Thoracic aorta (tissue), 2 donors: Measurements from ENCODE around the gene GRN. TPM values are rescaled to one million over a fixed set of nuclear protein-coding genes. Genes with fewer than 3 reads are reported as not detected.
A peak's percentile ranks its signal among the peaks of the same experiment; 100 is the strongest.
"Not testable (repeated sequence)": the region's sequence is repeated elsewhere in the genome, so short reads cannot be mapped to it uniquely, and the experiment has no call there.

ENCODE experiments used
- ATAC-seq: fragments of 150-250 bp; one replicate; pipeline ENCODE4 v1.8.0; 2017; ENCODE audit warnings: low read depth; ENCODE audit not compliant: insufficient number of reproducible peaks, low FRiP score
- DNase-seq: peaks from one replicate; pipeline ENCODE4 v3.0.0-alpha.2; 2020; ENCODE audit warnings: low spot score
- H3K27ac ChIP-seq, 2 donors: fragments of 200-600 bp; sonication (generic); 1 replicate in 1 of 2; 2 replicates in 1 of 2; pipeline ENCODE4 v1.5.1; 2016; ENCODE audit warnings: mild to moderate bottlenecking in 2 of 2, moderate library complexity in 2 of 2
- H3K27me3 ChIP-seq: fragments of 200-600 bp; sonication (generic); replicated peaks from 2 replicates; pipeline ENCODE4 v1.6.0; 2016; ENCODE audit warnings: mild to moderate bottlenecking; ENCODE audit not compliant: insufficient read depth
- H3K36me3 ChIP-seq: fragments of 200-600 bp; sonication (generic); one replicate; pipeline ENCODE4 v1.5.1; 2016
- H3K4me1 ChIP-seq, 2 donors: fragments of 200-600 bp; sonication (generic); 1 replicate in 1 of 2; 2 replicates in 1 of 2; pipeline versions ENCODE4 v1.5.1 to v1.6.0; 2016; ENCODE audit warnings: low read depth in 2 of 2, mild to moderate bottlenecking in 1 of 2; ENCODE audit not compliant: control insufficient read depth in 1 of 2
- H3K4me3 ChIP-seq: fragments of 200-600 bp; sonication (generic); 2 replicates; pipeline ENCODE4 v1.5.1; 2016; ENCODE audit warnings: mild to moderate bottlenecking
- H3K9me3 ChIP-seq: fragments of 200-600 bp; sonication (generic); 2 replicates; pipeline ENCODE4 v1.5.1; 2016
- total RNA-seq, 2 donors: library from RNA; depleted of rRNA; stranded (reverse); fragments of >200 nt; gene quantifications; one replicate each; pipeline versions ENCODE4 v1.1.0 to v1.2.3, GENCODE V29; 2016
- TF ChIP-seq, protein P1 (sequence below): fragments of 200-600 bp; sonication (generic); IDR thresholded peaks from one replicate; pipeline ENCODE4 v1.5.1; 2019; ENCODE audit warnings: antibody characterized with exemption

Gene GRN
- total RNA-seq, 2 donors from 2014 or later: 203 to 292 TPM

DNA sequence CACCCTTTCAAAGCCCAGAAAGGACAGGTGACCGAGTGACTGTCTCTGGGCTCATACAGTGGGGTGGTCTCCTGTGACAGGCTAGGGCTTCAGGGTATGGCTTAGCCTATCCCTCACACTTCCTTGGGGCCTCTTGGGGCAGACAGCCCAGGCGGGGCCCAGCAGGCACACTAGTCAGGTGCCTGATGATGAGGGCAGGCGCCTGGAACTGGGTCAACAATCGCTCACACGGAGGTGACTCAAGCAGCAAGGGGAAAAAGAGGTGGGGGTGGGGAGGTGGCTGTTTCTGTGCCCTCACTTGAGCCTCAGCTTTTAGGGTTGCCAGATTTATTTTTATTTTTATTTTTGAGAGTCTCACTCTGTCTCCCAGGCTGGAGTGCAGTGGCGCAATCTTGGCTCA, 6.4 kb upstream of the GRN start:
- DNase-seq (no peak), ATAC-seq (no peak)
- no peak overlapping the region for H3K27ac ChIP-seq
- H3K4me3 ChIP-seq: no peak overlapping the region
- H3K9me3 ChIP-seq: no peaks in the 10 kb centered on the region
- no peaks in the 10 kb centered on the region for H3K27me3 ChIP-seq
- no peaks in the 10 kb centered on the region for H3K4me1 ChIP-seq
- TF ChIP-seq, protein P1, sequence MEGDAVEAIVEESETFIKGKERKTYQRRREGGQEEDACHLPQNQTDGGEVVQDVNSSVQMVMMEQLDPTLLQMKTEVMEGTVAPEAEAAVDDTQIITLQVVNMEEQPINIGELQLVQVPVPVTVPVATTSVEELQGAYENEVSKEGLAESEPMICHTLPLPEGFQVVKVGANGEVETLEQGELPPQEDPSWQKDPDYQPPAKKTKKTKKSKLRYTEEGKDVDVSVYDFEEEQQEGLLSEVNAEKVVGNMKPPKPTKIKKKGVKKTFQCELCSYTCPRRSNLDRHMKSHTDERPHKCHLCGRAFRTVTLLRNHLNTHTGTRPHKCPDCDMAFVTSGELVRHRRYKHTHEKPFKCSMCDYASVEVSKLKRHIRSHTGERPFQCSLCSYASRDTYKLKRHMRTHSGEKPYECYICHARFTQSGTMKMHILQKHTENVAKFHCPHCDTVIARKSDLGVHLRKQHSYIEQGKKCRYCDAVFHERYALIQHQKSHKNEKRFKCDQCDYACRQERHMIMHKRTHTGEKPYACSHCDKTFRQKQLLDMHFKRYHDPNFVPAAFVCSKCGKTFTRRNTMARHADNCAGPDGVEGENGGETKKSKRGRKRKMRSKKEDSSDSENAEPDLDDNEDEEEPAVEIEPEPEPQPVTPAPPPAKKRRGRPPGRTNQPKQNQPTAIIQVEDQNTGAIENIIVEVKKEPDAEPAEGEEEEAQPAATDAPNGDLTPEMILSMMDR: no peak
- no peaks in the 10 kb centered on the region for H3K36me3 ChIP-seq

DNA sequence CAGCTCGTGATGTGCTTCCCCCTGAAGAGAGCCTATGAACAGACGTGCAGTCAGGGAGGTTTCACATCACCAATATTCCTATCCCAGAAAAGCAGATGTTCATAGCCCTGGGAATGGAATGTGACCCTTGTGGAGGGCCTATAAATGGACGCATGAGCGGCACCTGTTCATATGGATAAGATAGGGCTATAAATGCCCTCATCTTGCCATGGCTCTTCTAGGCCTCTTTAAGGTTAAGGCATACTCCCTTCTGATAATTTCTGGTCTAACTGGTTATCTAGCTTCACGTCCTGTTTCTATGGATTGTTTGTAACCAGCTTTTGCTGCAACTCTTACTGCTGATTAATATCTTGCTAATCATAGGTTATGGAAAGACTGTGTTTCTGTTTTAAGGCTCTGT, 4.5 kb upstream of the GRN start:
- H3K9me3 ChIP-seq, ATAC-seq, H3K4me3 ChIP-seq, H3K36me3 ChIP-seq, H3K4me1 ChIP-seq, H3K27ac ChIP-seq, DNase-seq, H3K27me3 ChIP-seq: not testable (repeated sequence)

DNA sequence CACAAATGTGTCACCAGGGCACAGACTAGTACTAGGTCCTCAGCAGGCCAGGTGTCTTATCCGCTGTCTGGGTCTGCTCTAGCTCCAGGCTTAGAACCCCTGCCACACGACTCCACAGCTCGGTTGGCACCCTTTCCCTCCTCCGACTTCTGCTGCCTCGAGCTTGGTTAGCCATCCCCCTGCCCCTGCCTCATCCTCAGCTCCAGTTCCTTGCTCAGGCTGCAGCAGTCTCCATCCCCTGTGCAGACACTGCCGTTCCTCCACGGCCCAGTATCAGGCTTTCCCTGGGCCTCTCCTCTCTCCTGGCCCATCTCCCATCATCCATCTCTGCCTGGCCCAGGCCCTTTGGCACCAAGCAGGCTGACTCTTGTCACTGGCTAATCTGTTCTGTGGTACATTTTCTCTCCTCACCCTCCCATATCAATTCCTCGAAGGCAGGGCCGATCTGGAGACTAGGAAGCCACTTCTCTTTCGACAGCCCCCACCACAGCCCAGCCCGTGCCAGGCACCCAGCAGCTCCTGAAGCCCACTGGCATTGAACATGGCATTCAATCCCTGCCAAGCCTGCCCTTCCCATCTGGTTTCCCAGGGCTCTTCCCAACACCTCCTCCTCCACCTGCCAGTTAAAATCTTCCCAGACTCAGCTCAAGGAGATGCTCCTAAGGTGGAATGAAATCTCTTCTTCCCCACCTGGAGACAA, 1.4 kb upstream of the GRN start:
- no peaks in the 10 kb centered on the region for H3K36me3 ChIP-seq
- no peak overlapping the region for H3K4me3 ChIP-seq
- H3K9me3 ChIP-seq: no peaks in the 10 kb centered on the region
- DNase-seq: no peak
- no peak overlapping the region for H3K27ac ChIP-seq
- no peaks in the 10 kb centered on the region for H3K27me3 ChIP-seq
- peaks cover 3 to 14% of the 10 kb centered on the region in 2 donors for H3K4me1 ChIP-seq
- TF ChIP-seq, protein P1: no peak
- ATAC-seq: no peak

DNA sequence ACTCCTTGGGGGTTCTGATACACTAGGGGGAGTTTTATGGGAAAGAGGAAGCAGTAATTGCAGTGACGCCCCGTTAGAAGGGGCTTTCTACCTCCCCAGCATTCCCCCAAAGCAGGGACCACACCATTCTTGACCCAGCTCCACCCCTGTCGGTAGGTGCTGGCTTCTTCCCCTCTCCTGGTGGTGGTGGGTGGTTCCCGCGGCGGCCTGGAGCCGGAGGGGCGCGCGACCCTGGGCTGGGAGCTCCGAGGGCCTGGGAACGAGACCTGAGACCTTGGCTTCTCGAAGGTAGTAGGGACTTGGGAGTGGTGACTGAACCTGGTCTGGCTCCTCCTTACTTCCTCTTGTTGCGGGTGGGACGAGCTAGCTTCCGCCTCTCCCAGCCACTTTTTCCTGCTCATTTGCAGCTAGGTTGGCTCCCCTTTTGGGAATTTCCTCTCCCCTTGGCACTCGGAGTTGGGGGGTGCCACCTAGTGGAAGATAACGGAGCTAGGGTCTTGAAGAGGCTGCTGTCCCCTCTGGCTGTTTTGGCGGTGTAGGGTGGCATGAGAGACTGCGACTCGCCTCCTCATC, 438 bp downstream of the GRN start:
- Histone ChIP-seq H3K4me3 (peak overlapping the region; percentile 84), H3K4me1 (peaks cover 3 to 14% of the 10 kb centered on the region in 2 donors), H3K27me3 (no peaks in the 10 kb centered on the region), H3K27ac (peak overlapping the region; percentile 69 to 82), H3K9me3 (no peaks in the 10 kb centered on the region), H3K36me3 (peaks cover 4% of the 10 kb centered on the region)
- no peak for DNase-seq
- no peak for ATAC-seq
- TF ChIP-seq, protein P1: no peak

DNA sequence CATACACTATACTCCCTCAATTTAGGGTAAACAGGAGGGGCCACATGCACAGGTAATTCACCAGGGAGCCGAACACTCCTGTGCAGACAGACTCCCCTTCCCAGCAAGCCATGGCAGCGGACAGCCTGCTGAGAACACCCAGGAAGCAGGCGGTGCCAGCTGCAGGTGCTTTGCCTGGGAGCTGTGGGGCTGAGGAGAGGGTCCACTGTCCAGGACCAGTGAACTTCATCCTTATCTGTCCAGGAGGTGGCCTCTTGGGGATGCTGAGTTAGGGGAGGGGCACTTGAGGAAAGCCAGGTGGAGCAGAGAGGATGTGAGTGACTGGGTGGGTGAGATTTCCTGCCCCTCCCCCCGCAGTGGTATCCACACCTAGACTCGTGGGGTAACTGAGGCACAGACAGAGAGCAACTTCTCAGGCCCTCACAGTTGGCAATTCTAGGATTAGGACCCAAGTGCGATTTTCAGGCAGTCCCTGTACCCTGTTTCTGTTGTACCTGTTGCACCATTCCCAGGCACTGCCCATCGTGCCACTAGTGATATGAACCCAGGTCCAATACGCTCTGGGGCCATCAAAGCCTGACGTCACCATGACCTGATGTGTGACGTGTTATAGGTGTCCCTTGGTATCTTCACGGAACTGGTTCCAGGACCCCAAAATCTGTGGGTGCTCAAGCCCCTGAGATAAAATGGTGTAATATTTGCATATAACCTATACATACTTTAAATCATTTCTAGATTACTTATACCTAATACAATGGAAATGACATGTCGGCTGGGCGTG, 1.2 kb downstream of the GRN start:
- no peaks in the 10 kb centered on the region for H3K9me3 ChIP-seq
- peaks cover 8% of the 10 kb centered on the region for H3K36me3 ChIP-seq
- H3K4me3 ChIP-seq: peak overlapping the region; percentile 84
- DNase-seq (no peak), ATAC-seq (no peak)
- peaks cover 3 to 14% of the 10 kb centered on the region in 2 donors for H3K4me1 ChIP-seq
- H3K27me3 ChIP-seq: no peaks in the 10 kb centered on the region
- TF ChIP-seq, protein P1: no peak
- peak overlapping the region; percentile 69 to 82 for H3K27ac ChIP-seq

DNA sequence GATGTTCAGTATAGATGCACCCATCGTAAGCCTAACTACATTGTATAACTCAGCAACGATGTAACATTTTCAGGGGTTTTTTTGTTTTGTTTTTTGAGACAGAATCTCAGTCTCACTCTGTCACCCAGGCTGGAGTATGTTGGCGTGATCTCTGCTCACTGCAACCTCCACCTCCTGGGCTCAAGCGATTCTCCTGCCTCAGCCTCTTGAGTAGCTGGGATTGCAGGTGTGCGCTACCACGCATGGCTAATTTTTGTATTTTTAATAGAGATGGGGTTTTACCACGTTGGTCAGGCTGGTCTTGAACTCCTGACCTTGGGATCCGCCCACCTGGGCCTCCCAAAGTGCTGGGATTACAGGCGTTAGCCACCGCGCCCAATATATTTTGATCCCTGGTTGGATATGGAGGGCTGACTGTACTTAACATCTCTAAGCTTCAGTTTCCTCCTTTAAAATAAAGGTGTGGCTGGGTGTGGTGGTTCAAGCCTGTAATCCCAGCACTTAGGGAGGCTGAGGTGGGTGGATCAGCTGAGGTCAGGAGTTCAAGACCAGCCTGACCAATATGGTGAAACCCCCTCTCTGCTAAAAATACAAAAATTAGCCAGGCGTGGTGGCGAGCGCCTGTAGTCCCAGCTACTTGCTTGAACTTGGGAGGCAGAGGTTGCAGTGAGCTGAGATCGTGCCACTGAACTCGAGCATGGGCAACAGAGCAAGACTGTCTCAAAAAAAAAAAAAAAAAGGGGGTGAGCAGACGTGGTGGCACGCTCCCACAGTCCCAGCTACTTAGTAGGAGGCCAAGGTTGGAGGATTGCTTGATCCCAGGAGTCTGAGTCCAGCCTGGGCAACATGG, 2.3 kb downstream of the GRN start:
- not testable (repeated sequence) for H3K27ac ChIP-seq, H3K9me3 ChIP-seq, ATAC-seq, DNase-seq, H3K27me3 ChIP-seq, H3K4me3 ChIP-seq
- peaks cover 18% of the 10 kb centered on the region for H3K36me3 ChIP-seq
- H3K4me1 ChIP-seq: peaks cover 3 to 14% of the 10 kb centered on the region in 2 donors
